ENCODE measurements around the gene PTPRA. TPM values are rescaled to one million over a fixed set of nuclear protein-coding genes. Genes with fewer than 3 reads are reported as not detected.

Gene PTPRA
- total and polyA plus RNA-seq, 2 of the 8 experiments (the other 6 are each of a cell fraction or from before 2014, with no cell fraction given), result 47.7 to 51.3 TPM

DNA sequence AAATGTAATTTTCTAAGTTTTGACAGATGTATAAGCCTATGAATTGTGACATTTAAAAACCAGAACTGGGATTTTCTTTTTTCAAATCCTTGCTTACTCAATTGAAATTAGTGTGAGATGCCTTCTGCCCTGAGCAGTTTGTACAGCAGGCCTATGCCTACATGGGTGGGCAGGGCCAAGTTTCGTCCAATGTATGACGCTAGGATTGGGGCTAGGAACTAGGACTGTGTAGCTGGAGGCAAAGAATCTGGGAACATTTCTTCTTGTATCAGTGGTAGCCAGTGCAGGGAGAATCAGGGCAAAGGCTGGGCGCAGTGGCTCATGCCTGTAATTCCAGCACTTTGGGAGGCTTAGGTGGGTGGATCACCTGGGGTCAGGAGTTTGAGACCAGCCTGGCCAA lies 3.9 kb upstream of the PTPRA start:
- ChIA-PET CTCF (ENCODE audit: partially characterized antibody) (interaction anchor here (0.6 to 1.4 kb wide), 2 partner anchors 8 to 181 kb away, joined by 3 to 5 read pairs; no protein-coding TSS in a partner anchor), POLR2A (ENCODE audit: partially characterized antibody) (interaction anchor here (1.3 to 2.3 kb wide), 2 partner anchors 8 to 14 kb away, joined by 3 to 12 read pairs; no protein-coding TSS in a partner anchor)

More for the DNA sequence above, 3.9 kb upstream of the PTPRA start:
- H3K27me3 ChIP-seq (replicated peaks in 1 of 4; ENCODE audit: control insufficient read depth in 3 of 4, extremely low read depth in 1 of 4, insufficient read depth in 3 of 4, low read length in 3 of 4), result peaks cover 0 to 24% (median 14%) of the 10 kb centered on the region in 4 experiments; a peak in 5 of 7 replicates
- no peaks in the 10 kb centered on the region for H3K9me3 ChIP-seq (ENCODE audit: insufficient read depth in 2 of 2, low read depth in 1 of 2, low read length in 1 of 2)
- TF ChIP-seq SRF (IDR thresholded peaks at IDR 0.05; ENCODE audit: low read depth, low read length) (no peak), EGR1 (IDR thresholded peaks at IDR 0.05; ENCODE audit: borderline replicate concordance, low read depth, low read length) (no peak), TCF12 (IDR thresholded peaks at IDR 0.05; ENCODE audit: low read depth, low read length) (no peak)
- no peak overlapping the region for H2BK120ac ChIP-seq (replicated peaks; ENCODE audit: low read depth, low read length)
- peaks cover 0 to 3% of the 10 kb centered on the region in 2 experiments for H4K20me1 ChIP-seq (replicated peaks in 1 of 2; ENCODE audit: control insufficient read depth in 1 of 2, insufficient read depth in 2 of 2, low read length in 2 of 2)
- H4K5ac ChIP-seq (ENCODE audit: insufficient read length, low read depth, low read length), result no peak overlapping the region
- H3K18ac ChIP-seq (ENCODE audit: extremely low read depth, low read length), result no peak overlapping the region
- H3K4me2 ChIP-seq (ENCODE audit: insufficient read depth in 1 of 2, low read depth in 2 of 2, low read length in 2 of 2), result no peak overlapping the region
- H2AK5ac ChIP-seq (ENCODE audit: low read depth, low read length), result no peak overlapping the region
- 93% methylated on average over 3 of the region's 3 CpGs; no CpG with 5 or more reads in 1 of the 2 experiments for whole genome bisulfite sequencing, 2 experiments (ENCODE audit: extremely low coverage in 1 of 2, insufficient coverage in 1 of 2, insufficient read length in 1 of 2, insufficient replicate concordance in 2 of 2, low coverage in 1 of 2, low lambda C conversion rate in 2 of 2, missing lambda C conversion rate in 1 of 2)
- H3K79me2 ChIP-seq (ENCODE audit: control insufficient read depth in 1 of 2, insufficient read depth in 2 of 2, low read length in 2 of 2), result peaks cover 0 to 6% of the 10 kb centered on the region in 2 experiments; a peak in 2 of 4 replicates
- no peak overlapping the region for H2BK15ac ChIP-seq (ENCODE audit: low read length)
- H2BK12ac ChIP-seq (ENCODE audit: low read depth, low read length), result no peak overlapping the region
- H3K14ac ChIP-seq (ENCODE audit: insufficient read length), result no peak overlapping the region
- no peak for FAIRE-seq
- H3K27ac ChIP-seq (ENCODE audit: low read depth, low read length), result no peak overlapping the region
- no peak overlapping the region for H3K56ac ChIP-seq (replicated peaks; ENCODE audit: insufficient read length, low read depth, low read length)
- no peak overlapping the region for H3K9ac ChIP-seq (replicated peaks in 1 of 4; ENCODE audit: extremely low read depth in 1 of 4, low read depth in 3 of 4, low read length in 3 of 4)
- DNase-seq (ENCODE audit: low read depth in 1 of 2, low spot score in 2 of 2), result no peak
- peaks cover 12% of the 10 kb centered on the region for H3K23me2 ChIP-seq (ENCODE audit: low read depth, low read length)
- 0 out of 2 replicates have a peak, but pooled peaks cover under 1% of the 10 kb centered on the region for H3K79me1 ChIP-seq (ENCODE audit: low read depth, low read length)
- no peak overlapping the region for H2BK5ac ChIP-seq (ENCODE audit: low read depth, low read length)
- no peaks in the 10 kb centered on the region for H3K36me3 ChIP-seq (ENCODE audit: control insufficient read depth in 2 of 4, insufficient read depth in 4 of 4, low read length in 3 of 4)
- H2AFZ ChIP-seq (ENCODE audit: low read length), result no peak overlapping the region
- no peak overlapping the region for H2BK20ac ChIP-seq (ENCODE audit: low read length)
- H3K4ac ChIP-seq (replicated peaks; ENCODE audit: insufficient read length, low read depth, low read length), result no peak overlapping the region
- H3K4me3 ChIP-seq (ENCODE audit: extremely low read depth in 1 of 4, insufficient read depth in 2 of 4, low read depth in 3 of 4, low read length in 4 of 4), result no peak overlapping the region
- peaks cover 0 to 4% (median 3%) of the 10 kb centered on the region in 4 experiments; a peak in 6 of 7 replicates for H3K4me1 ChIP-seq (replicated peaks in 1 of 4; ENCODE audit: control insufficient read depth in 3 of 4, insufficient read depth in 4 of 4, low read length in 3 of 4)
- H3K23ac ChIP-seq (ENCODE audit: insufficient read length), result no peak overlapping the region
- H4K91ac ChIP-seq (replicated peaks; ENCODE audit: insufficient read length, low read length), result no peak overlapping the region
- no peak overlapping the region for H4K8ac ChIP-seq (ENCODE audit: extremely low read depth, insufficient read depth, low read length)
